IPS DF 6.9 (cell line): ENCODE data around the gene ARMC5.
"Not testable (repeated sequence)": the region's sequence is repeated elsewhere in the genome, so short reads cannot be mapped to it uniquely, and the experiment has no call there.

ENCODE experiments used
- DNase-seq: peaks from one replicate; pipeline ENCODE4 v3.0.0-alpha.2; 2013; ENCODE audit warnings: low read depth, low spot score
- H3K27ac ChIP-seq: one replicate; pipeline ENCODE4 v1.5.1; 2013; ENCODE audit warnings: low read length, control low read depth
- H3K27me3 ChIP-seq: 2 replicates; pipeline ENCODE4 v1.6.1; 2013; ENCODE audit warnings: mild to moderate bottlenecking, low read length; ENCODE audit not compliant: control insufficient read depth, insufficient read depth
- H3K36me3 ChIP-seq: 2 replicates; pipeline ENCODE4 v1.6.1; 2013; ENCODE audit warnings: low read length; ENCODE audit not compliant: control insufficient read depth, insufficient read depth
- H3K4me1 ChIP-seq: 2 replicates; pipeline ENCODE4 v1.6.1; 2013; ENCODE audit warnings: low read length; ENCODE audit not compliant: control insufficient read depth, insufficient read depth
- H3K4me3 ChIP-seq: 2 replicates; pipeline ENCODE4 v1.5.1; 2013; ENCODE audit warnings: mild to moderate bottlenecking, low read length
- H3K9me3 ChIP-seq: 2 replicates; pipeline ENCODE4 v1.6.1; 2013; ENCODE audit warnings: low read length, inconsistent platforms; ENCODE audit not compliant: control insufficient read depth, insufficient read depth
- WGBS: extraction: QIAGEN DNeasy Blood & Tissue Kit; methylation state at CpG from one replicate; pipeline ENCODE4 v1.1.7; 2013; ENCODE audit warnings: mixed read lengths, missing lambda C conversion rate; ENCODE audit not compliant: insufficient read length, insufficient coverage; 5-methylcytosine and 5-hydroxymethylcytosine counted together

Gene ARMC5

DNA sequence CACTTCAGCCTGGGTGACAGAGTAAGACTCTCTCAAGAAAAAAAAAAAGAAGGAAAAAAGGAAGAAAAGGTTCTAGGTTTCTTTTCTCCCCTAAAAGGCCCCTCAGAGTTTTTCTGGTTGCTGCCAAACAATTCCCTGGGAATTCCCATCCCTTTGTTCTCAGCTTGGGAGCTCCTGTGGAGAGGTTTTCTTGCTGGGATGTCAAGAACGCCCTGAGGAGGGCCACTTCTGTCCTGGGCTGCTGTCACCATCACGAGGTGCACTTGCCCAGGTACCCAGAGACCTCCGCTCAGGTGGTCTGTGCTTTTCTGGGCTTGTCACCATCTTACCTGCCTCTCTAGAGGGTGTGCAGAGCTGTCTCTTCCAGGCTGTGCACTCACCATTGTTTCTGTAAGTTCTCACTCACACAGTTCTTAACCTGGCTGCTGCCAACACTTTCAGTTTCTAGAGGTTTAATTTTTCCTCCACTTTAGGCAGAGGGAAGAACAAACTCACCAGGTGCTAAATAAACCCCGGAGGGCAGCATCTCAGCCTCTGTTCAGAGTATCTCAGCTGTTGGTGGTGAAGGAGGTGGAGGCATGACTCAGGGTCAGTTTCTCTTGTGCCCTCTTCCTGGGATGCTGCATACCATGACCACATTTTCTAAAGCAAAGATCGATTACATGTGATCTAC lies 28.8 kb upstream of the ARMC5 start:
- H3K27me3 ChIP-seq: no peaks in the 10 kb centered on the region
- WGBS: no CpG with 5 or more reads among the region's 5 CpGs
- H3K4me3 ChIP-seq: no peak overlapping the region
- H3K4me1 ChIP-seq: no peaks in the 10 kb centered on the region
- no peaks in the 10 kb centered on the region for H3K9me3 ChIP-seq
- DNase-seq: no peak
- no peak overlapping the region for H3K27ac ChIP-seq
- no peaks in the 10 kb centered on the region for H3K36me3 ChIP-seq

GRCh38 chr16:31435341-31436220 lies 23.7 kb upstream of the ARMC5 start:
- DNase-seq: no peak
- H3K36me3 ChIP-seq: no peaks in the 10 kb centered on the region
- WGBS: no CpG with 5 or more reads among the region's 47 CpGs
- H3K4me1 ChIP-seq: no peaks in the 10 kb centered on the region
- no peak overlapping the region for H3K27ac ChIP-seq
- no peaks in the 10 kb centered on the region for H3K27me3 ChIP-seq
- H3K4me3 ChIP-seq: no peak overlapping the region
- H3K9me3 ChIP-seq: no peaks in the 10 kb centered on the region

- Histone ChIP-seq H3K4me1 (no peaks in the 10 kb centered on the region), H3K27me3 (no peaks in the 10 kb centered on the region), H3K9me3 (no peaks in the 10 kb centered on the region), H3K36me3 (no peaks in the 10 kb centered on the region), H3K27ac (no peak overlapping the region), H3K4me3 (no peak overlapping the region)
- WGBS: no CpG with 5 or more reads among the region's 44 CpGs
- no peak for DNase-seq
Observed at GRCh38 chr16:31436221-31437045, 22.9 kb upstream of the ARMC5 start.

DNA sequence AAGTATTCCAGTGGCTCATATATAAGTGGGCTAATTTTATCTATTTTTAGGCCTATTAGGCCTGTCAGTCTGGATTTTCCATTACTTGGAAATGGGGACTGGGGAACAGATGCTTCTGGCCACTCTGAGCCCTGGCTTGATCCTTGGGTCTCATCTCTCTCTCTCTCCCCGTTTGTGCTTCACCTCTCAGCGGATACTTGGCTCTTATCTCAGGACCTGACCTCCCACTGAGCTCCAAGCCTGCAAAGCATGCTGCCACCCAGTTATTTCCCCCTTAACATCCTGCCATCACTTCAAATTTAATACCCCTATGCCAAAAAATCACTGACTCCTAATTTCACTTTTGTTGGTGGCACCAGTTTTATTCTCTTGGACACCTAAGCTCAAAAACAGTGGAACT lies 20.9 kb upstream of the ARMC5 start:
- no peak overlapping the region for H3K4me3 ChIP-seq
- H3K9me3 ChIP-seq: no peaks in the 10 kb centered on the region
- H3K27ac ChIP-seq: no peak overlapping the region
- no CpG with 5 or more reads among the region's 2 CpGs for WGBS
- DNase-seq: no peak
- H3K36me3 ChIP-seq: no peaks in the 10 kb centered on the region
- H3K27me3 ChIP-seq: no peaks in the 10 kb centered on the region
- no peaks in the 10 kb centered on the region; the same call in 1 of the 2 replicates for H3K4me1 ChIP-seq

- H3K27ac ChIP-seq, DNase-seq, H3K4me3 ChIP-seq, H3K27me3 ChIP-seq, H3K36me3 ChIP-seq, H3K9me3 ChIP-seq, H3K4me1 ChIP-seq: not testable (repeated sequence)
- WGBS: no CpG with 5 or more reads among the region's 4 CpGs
Observed at GRCh38 chr16:31439023-31439422, 20.3 kb upstream of the ARMC5 start.

- no peaks in the 10 kb centered on the region for H3K36me3 ChIP-seq
- H3K9me3 ChIP-seq: no peaks in the 10 kb centered on the region
- no peak overlapping the region for H3K27ac ChIP-seq
- no peaks in the 10 kb centered on the region; the same call in 1 of the 2 replicates for H3K4me1 ChIP-seq
- no peak overlapping the region for H3K4me3 ChIP-seq
- no CpG with 5 or more reads among the region's 3 CpGs for WGBS
- DNase-seq: no peak
- H3K27me3 ChIP-seq: no peaks in the 10 kb centered on the region
Observed at GRCh38 chr16:31439519-31439918, 19.8 kb upstream of the ARMC5 start.

DNA sequence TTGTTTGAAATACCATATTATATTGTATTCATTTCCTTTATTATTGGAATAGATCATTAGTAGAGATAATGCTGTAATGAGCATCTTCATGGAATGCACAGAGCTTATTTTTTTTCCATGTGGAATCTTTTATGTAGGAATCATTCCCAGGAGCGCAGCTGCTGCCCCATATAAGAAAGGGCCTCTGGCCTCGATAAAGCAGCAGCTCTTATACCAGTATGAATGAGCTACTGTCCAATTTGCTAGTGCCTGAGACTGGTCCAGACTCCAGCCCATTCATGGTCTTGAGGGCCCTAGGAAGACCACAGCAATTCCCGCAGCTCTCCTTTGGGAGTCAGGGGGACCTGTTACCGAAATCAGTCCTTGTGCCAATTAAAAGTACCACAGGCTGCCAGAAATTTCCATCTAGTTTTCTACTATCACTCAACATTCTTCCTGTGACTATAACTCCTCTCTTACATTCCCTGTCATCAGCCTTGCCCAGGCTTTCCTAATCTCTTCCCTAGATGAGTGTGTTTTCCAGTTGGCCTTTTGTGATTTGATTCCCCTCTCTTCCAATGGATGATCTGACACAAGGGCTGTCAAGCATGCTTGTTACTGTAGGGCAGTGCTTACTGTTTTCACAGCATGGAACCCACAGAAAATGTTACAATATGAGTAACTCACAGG lies 18.7 kb upstream of the ARMC5 start:
- Histone ChIP-seq H3K4me1 (no peaks in the 10 kb centered on the region; the same call in 1 of the 2 replicates), H3K4me3 (no peak overlapping the region), H3K27ac (no peak overlapping the region), H3K27me3 (no peaks in the 10 kb centered on the region), H3K9me3 (no peaks in the 10 kb centered on the region), H3K36me3 (no peaks in the 10 kb centered on the region)
- WGBS: no CpG with 5 or more reads among the region's 4 CpGs
- no peak for DNase-seq

DNA sequence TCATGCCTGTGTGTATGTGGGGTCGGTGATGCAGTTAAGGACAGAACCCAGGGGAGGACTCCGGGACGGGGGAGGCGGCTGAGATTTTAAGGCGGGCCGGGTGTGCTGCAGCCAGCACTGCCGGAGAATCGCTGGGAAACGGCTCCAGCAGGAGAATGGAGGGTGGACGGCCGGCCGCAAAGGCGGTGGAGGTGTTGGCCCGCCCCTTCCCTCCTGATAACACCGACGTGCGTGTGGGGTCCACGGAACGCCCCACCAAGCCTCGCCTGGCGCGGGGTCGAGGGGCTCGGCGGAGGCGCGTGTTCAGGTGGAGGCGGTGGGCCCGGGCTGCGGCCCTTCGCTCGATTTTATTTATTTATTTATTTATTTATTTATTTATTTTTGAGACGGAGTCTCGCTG lies 17.3 kb upstream of the ARMC5 start:
- no CpG with 5 or more reads among the region's 34 CpGs for WGBS
- DNase-seq: no peak
- H3K4me1 ChIP-seq: no peaks in the 10 kb centered on the region; the same call in 1 of the 2 replicates
- H3K9me3 ChIP-seq: no peaks in the 10 kb centered on the region
- no peaks in the 10 kb centered on the region for H3K27me3 ChIP-seq
- no peak overlapping the region for H3K4me3 ChIP-seq
- no peak overlapping the region for H3K27ac ChIP-seq
- no peaks in the 10 kb centered on the region for H3K36me3 ChIP-seq

DNA sequence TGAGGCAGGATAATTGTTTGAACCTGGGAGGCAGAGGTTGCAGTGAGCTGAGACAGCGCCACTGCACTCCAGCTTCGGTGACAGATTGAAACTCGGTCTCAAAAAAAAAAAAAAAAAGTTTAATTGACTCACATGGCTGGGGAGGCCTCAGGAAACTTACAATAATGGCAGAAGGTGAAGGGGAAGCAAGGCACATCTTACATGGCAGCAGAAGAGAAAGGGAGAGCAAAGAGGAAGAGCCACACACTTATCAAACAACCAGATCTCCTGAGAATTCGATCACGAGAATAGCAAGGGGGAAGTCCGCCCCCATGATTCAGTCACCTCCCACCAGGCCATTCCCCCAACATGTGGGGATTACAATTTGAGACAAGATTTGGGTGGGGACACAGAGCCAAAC lies 13.4 kb upstream of the ARMC5 start:
- H3K27me3 ChIP-seq, H3K4me3 ChIP-seq, H3K36me3 ChIP-seq, H3K9me3 ChIP-seq, DNase-seq, H3K27ac ChIP-seq, H3K4me1 ChIP-seq: not testable (repeated sequence)
- no CpG with 5 or more reads among the region's 6 CpGs for WGBS

DNA sequence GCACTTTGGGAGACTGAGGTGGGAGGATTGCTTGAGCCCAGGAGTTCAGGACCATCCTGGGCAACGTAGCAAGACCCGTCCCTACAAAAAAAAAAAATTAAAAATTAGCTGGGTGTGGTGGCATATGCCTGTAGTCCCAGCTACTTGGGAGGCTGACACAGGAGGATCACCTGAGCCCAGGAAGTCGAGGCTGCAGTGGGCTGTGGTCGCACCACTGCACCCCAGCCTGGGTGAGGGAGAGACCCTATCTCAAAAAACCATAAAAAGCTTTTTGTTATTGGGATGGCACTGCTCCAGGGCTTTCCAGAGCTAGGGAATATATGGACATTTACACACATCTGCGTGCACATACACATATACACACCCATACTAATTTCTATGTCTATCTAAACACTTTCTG lies 8.1 kb upstream of the ARMC5 start:
- Histone ChIP-seq H3K4me1 (peaks cover 7% of the 10 kb centered on the region), H3K4me3 (no peak overlapping the region), H3K27ac (no peak overlapping the region), H3K27me3 (no peaks in the 10 kb centered on the region), H3K9me3 (no peaks in the 10 kb centered on the region), H3K36me3 (no peaks in the 10 kb centered on the region)
- DNase-seq: no peak
- WGBS: no CpG with 5 or more reads among the region's 5 CpGs
